ENCODE measurements around the gene RTN4IP1. TPM values are rescaled to one million over a fixed set of nuclear protein-coding genes. Genes with fewer than 3 reads are reported as not detected.

Gene RTN4IP1
- total RNA-seq, 1 donor from 2014 or later, result 3.3 TPM

GRCh38 chr6:106533054-106533453 is 96.2 kb downstream of the RTN4IP1 start:
- DNase-seq (ENCODE audit: low spot score), result no peak
- Mint-ChIP-seq H3K4me3 (ENCODE audit: unreplicated experiment) (no peak overlapping the region), H3K4me1 (ENCODE audit: unreplicated experiment) (peaks cover 18% of the 10 kb centered on the region), H3K36me3 (ENCODE audit: low read depth, unreplicated experiment) (no peaks in the 10 kb centered on the region), H3K27ac (ENCODE audit: unreplicated experiment) (no peak overlapping the region), H3K9me3 (ENCODE audit: unreplicated experiment) (no peaks in the 10 kb centered on the region), H3K27me3 (ENCODE audit: unreplicated experiment) (no peaks in the 10 kb centered on the region)
- TF ChIP-seq CTCF (IDR thresholded peaks at IDR 0.05; ENCODE audit: unreplicated experiment), result no peak

- H3K9me3 Mint-ChIP-seq (ENCODE audit: unreplicated experiment), result no peaks in the 10 kb centered on the region
- H3K27ac Mint-ChIP-seq (ENCODE audit: unreplicated experiment), result no peak overlapping the region
- no peaks in the 10 kb centered on the region for H3K36me3 Mint-ChIP-seq (ENCODE audit: low read depth, unreplicated experiment)
Measured at GRCh38 chr6:106530502-106530901, 98.8 kb downstream of the RTN4IP1 start.

GRCh38 chr6:106530026-106530425 is 99.3 kb downstream of the RTN4IP1 start:
- H3K36me3 Mint-ChIP-seq (ENCODE audit: low read depth, unreplicated experiment), result no peaks in the 10 kb centered on the region
- H3K27me3 Mint-ChIP-seq (ENCODE audit: unreplicated experiment), result no peaks in the 10 kb centered on the region
- H3K9me3 Mint-ChIP-seq (ENCODE audit: unreplicated experiment), result no peaks in the 10 kb centered on the region
- peaks cover 18% of the 10 kb centered on the region for H3K4me1 Mint-ChIP-seq (ENCODE audit: unreplicated experiment)
- H3K4me3 Mint-ChIP-seq (ENCODE audit: unreplicated experiment), result no peak overlapping the region
- H3K27ac Mint-ChIP-seq (ENCODE audit: unreplicated experiment), result no peak overlapping the region
- no peak for DNase-seq (ENCODE audit: low spot score)
- no peak for TF ChIP-seq CTCF (IDR thresholded peaks at IDR 0.05; ENCODE audit: unreplicated experiment)

More at GRCh38 chr6:106530502-106530901, 98.8 kb downstream of the RTN4IP1 start:
- H3K27me3 Mint-ChIP-seq (ENCODE audit: unreplicated experiment), result no peaks in the 10 kb centered on the region
- no peak for TF ChIP-seq CTCF (IDR thresholded peaks at IDR 0.05; ENCODE audit: unreplicated experiment)
- H3K4me3 Mint-ChIP-seq (ENCODE audit: unreplicated experiment), result no peak overlapping the region
- no peak for DNase-seq (ENCODE audit: low spot score)
- peaks cover 18% of the 10 kb centered on the region for H3K4me1 Mint-ChIP-seq (ENCODE audit: unreplicated experiment)

GRCh38 chr6:106529438-106529837 is 99.9 kb downstream of the RTN4IP1 start:
- TF ChIP-seq CTCF (IDR thresholded peaks at IDR 0.05; ENCODE audit: unreplicated experiment), result no peak
- H3K36me3 Mint-ChIP-seq (ENCODE audit: low read depth, unreplicated experiment), result no peaks in the 10 kb centered on the region
- no peak overlapping the region for H3K4me3 Mint-ChIP-seq (ENCODE audit: unreplicated experiment)
- peaks cover 18% of the 10 kb centered on the region for H3K4me1 Mint-ChIP-seq (ENCODE audit: unreplicated experiment)
- no peak for DNase-seq (ENCODE audit: low spot score)
- H3K27ac Mint-ChIP-seq (ENCODE audit: unreplicated experiment), result no peak overlapping the region
- H3K27me3 Mint-ChIP-seq (ENCODE audit: unreplicated experiment), result no peaks in the 10 kb centered on the region
- no peaks in the 10 kb centered on the region for H3K9me3 Mint-ChIP-seq (ENCODE audit: unreplicated experiment)

GRCh38 chr6:106528521-106528920 is 100.8 kb downstream of the RTN4IP1 start:
- Mint-ChIP-seq H3K27ac (ENCODE audit: unreplicated experiment) (no peak overlapping the region), H3K4me3 (ENCODE audit: unreplicated experiment) (no peak overlapping the region), H3K9me3 (ENCODE audit: unreplicated experiment) (no peaks in the 10 kb centered on the region), H3K4me1 (ENCODE audit: unreplicated experiment) (peaks cover 18% of the 10 kb centered on the region), H3K27me3 (ENCODE audit: unreplicated experiment) (no peaks in the 10 kb centered on the region), H3K36me3 (ENCODE audit: low read depth, unreplicated experiment) (no peaks in the 10 kb centered on the region)
- TF ChIP-seq CTCF (IDR thresholded peaks at IDR 0.05; ENCODE audit: unreplicated experiment), result no peak
- DNase-seq (ENCODE audit: low spot score), result no peak

Data from endothelial cell (in vitro differentiated cells).